ENCODE results near the gene REC8.

- TF ChIP-seq CTCF (conservative IDR thresholded peaks at IDR 0.05; ENCODE audit: low read depth, low read length): no peak
- no peak for TF ChIP-seq RFX5 (IDR thresholded peaks at IDR 0.05; ENCODE audit: low read depth, low read length)
- TF ChIP-seq POLR2A (IDR thresholded peaks at IDR 0.05; ENCODE audit: low read depth, low read length): no peak
Measured at GRCh38 chr14:24157331-24157730, 14.5 kb upstream of the REC8 start.
